HEK293 (cell line): ENCODE measurements around the gene MLPH.
A peak's percentile ranks its signal among the peaks of the same experiment; 100 is the strongest.

Experiments
- CTCF ChIA-PET: fragments of 350-600 bp; formaldehyde crosslinking; extraction: SDS; loops from one replicate; lab custom pipeline; 2021; ENCODE audit warnings: antibody characterized with exemption; lab: Yijun Ruan, JAX
- POLR2A ChIA-PET: fragments of 300-600 bp; formaldehyde crosslinking; extraction: SDS; loops from one replicate; lab custom pipeline; 2020; ENCODE audit warnings: antibody characterized with exemption, inconsistent platforms; lab: Yijun Ruan, JAX
- H3K27ac ChIP-seq: fragments of 200-500 bp; sonication (Bioruptor generic); 2 replicates; pipeline ENCODE4 v1.5.1; 2014; ENCODE audit warnings: low read depth, low read length, control low read depth, inconsistent platforms; ENCODE audit errors: extremely low read depth
- H3K36me3 ChIP-seq, 2 experiments: fragments of 200-500 bp in 1 of 2; sonication (Bioruptor generic) in 1 of 2; 1 replicate in 1 of 2; 2 replicates in 1 of 2; pipeline ENCODE4 v1.5.1; 2014 to 2017; ENCODE audit warnings: inconsistent platforms in 2 of 2, low read length in 2 of 2; ENCODE audit not compliant: control insufficient read depth in 2 of 2, insufficient read depth in 1 of 2
- H3K4me1 ChIP-seq: fragments of 200-500 bp; sonication (Bioruptor generic); 2 replicates; pipeline ENCODE4 v1.5.1; 2014; ENCODE audit warnings: mild to moderate bottlenecking, low read length, inconsistent platforms; ENCODE audit not compliant: control insufficient read depth, insufficient read depth
- H3K4me3 ChIP-seq: 2 replicates; pipeline ENCODE4 v1.5.1; 2011; ENCODE audit warnings: low read depth, mild to moderate bottlenecking, control low read depth, low read length, moderate library complexity
- H3K9me3 ChIP-seq: fragments of 200-500 bp; sonication (Bioruptor generic); 2 replicates; pipeline ENCODE4 v1.5.1; 2014; ENCODE audit warnings: low read depth, low read length, inconsistent platforms; ENCODE audit not compliant: control insufficient read depth, insufficient read depth
- EGR2 ChIP-seq: fragments of 450-650 bp; formaldehyde crosslinking; IDR thresholded peaks from 2 replicates; pipeline ENCODE4 v1.5.1; 2016; ENCODE audit warnings: low read depth, missing biosample characterization, missing genetic modification characterization
- GLIS1 ChIP-seq: fragments of 450-650 bp; formaldehyde crosslinking; IDR thresholded peaks from 2 replicates; pipeline ENCODE4 v1.5.1; 2016; ENCODE audit warnings: missing biosample characterization, missing genetic modification characterization
- SCRT2 ChIP-seq: fragments of 450-650 bp; formaldehyde crosslinking; IDR thresholded peaks from 2 replicates; pipeline ENCODE4 v1.5.1; 2016; ENCODE audit warnings: missing biosample characterization, missing genetic modification characterization
- ZBTB49 ChIP-seq: fragments of 450-650 bp; formaldehyde crosslinking; IDR thresholded peaks from 2 replicates; pipeline ENCODE4 v1.5.1; 2016; ENCODE audit warnings: missing biosample characterization, missing genetic modification characterization, low read depth
- ZEB2 ChIP-seq: fragments of 450-650 bp; formaldehyde crosslinking; IDR thresholded peaks from 2 replicates; pipeline ENCODE4 v1.5.1; 2016; ENCODE audit warnings: missing biosample characterization, missing genetic modification characterization
- ZFHX2 ChIP-seq: fragments of 450-650 bp; formaldehyde crosslinking; conservative IDR thresholded peaks from 2 replicates; pipeline ENCODE4 v1.5.1; 2016; ENCODE audit warnings: missing biosample characterization, missing genetic modification characterization
- ZFP69B ChIP-seq: fragments of 450-650 bp; formaldehyde crosslinking; IDR thresholded peaks from 2 replicates; pipeline ENCODE4 v1.5.1; 2016; ENCODE audit warnings: missing biosample characterization, missing genetic modification characterization
- ZIC2 ChIP-seq: fragments of 450-650 bp; formaldehyde crosslinking; IDR thresholded peaks from 2 replicates; pipeline ENCODE4 v1.5.1; 2016; ENCODE audit warnings: missing biosample characterization, missing genetic modification characterization
- ZNF133 ChIP-seq: fragments of 450-650 bp; formaldehyde crosslinking; IDR thresholded peaks from 2 replicates; pipeline ENCODE4 v1.5.1; 2016; ENCODE audit warnings: missing biosample characterization, missing genetic modification characterization
- ZNF146 ChIP-seq: fragments of 450-650 bp; formaldehyde crosslinking; IDR thresholded peaks from 2 replicates; pipeline ENCODE4 v1.5.1; 2016; ENCODE audit warnings: missing biosample characterization, missing genetic modification characterization
- ZNF157 ChIP-seq: fragments of 450-650 bp; formaldehyde crosslinking; IDR thresholded peaks from 2 replicates; pipeline ENCODE4 v1.5.1; 2016; ENCODE audit warnings: missing biosample characterization, missing genetic modification characterization
- ZNF175 ChIP-seq: fragments of 450-650 bp; formaldehyde crosslinking; IDR thresholded peaks from 2 replicates; pipeline ENCODE4 v1.5.1; 2016; ENCODE audit warnings: missing biosample characterization, missing genetic modification characterization
- ZNF280D ChIP-seq: fragments of 450-650 bp; formaldehyde crosslinking; IDR thresholded peaks from 2 replicates; pipeline ENCODE4 v1.5.1; 2016; ENCODE audit warnings: missing biosample characterization, missing genetic modification characterization
- ZNF394 ChIP-seq: fragments of 450-650 bp; formaldehyde crosslinking; IDR thresholded peaks from 2 replicates; pipeline ENCODE4 v1.5.1; 2016; ENCODE audit warnings: missing biosample characterization, missing genetic modification characterization, mild to moderate bottlenecking, moderate library complexity, borderline replicate concordance
- ZNF416 ChIP-seq: fragments of 450-650 bp; formaldehyde crosslinking; IDR thresholded peaks from 2 replicates; pipeline ENCODE4 v1.5.1; 2016; ENCODE audit warnings: missing biosample characterization, missing genetic modification characterization
- ZNF501 ChIP-seq: fragments of 450-650 bp; formaldehyde crosslinking; IDR thresholded peaks from 2 replicates; pipeline ENCODE4 v1.5.1; 2016; ENCODE audit warnings: missing biosample characterization, missing genetic modification characterization
- ZNF549 ChIP-seq: fragments of 450-650 bp; IDR thresholded peaks from 2 replicates; pipeline ENCODE4 v1.5.1; 2018; ENCODE audit warnings: missing biosample characterization, missing genetic modification characterization, mild to moderate bottlenecking, inconsistent platforms, moderate library complexity
- ZNF555 ChIP-seq: fragments of 450-650 bp; formaldehyde crosslinking; conservative IDR thresholded peaks from 2 replicates; pipeline ENCODE4 v1.5.1; 2017; ENCODE audit warnings: missing biosample characterization, mild to moderate bottlenecking, missing genetic modification characterization, inconsistent platforms
- ZNF585B ChIP-seq: fragments of 450-650 bp; formaldehyde crosslinking; IDR thresholded peaks from 2 replicates; pipeline ENCODE4 v1.5.1; 2016; ENCODE audit warnings: missing biosample characterization, missing genetic modification characterization
- ZNF600 ChIP-seq: fragments of 450-650 bp; formaldehyde crosslinking; IDR thresholded peaks from 2 replicates; pipeline ENCODE4 v1.5.1; 2016; ENCODE audit warnings: missing biosample characterization, missing genetic modification characterization
- ZNF629 ChIP-seq: fragments of 450-650 bp; formaldehyde crosslinking; IDR thresholded peaks from 2 replicates; pipeline ENCODE4 v1.5.1; 2017; ENCODE audit warnings: missing biosample characterization, missing genetic modification characterization
- ZNF837 ChIP-seq: fragments of 450-650 bp; formaldehyde crosslinking; IDR thresholded peaks from 2 replicates; pipeline ENCODE4 v1.5.1; 2016; ENCODE audit warnings: missing biosample characterization, missing genetic modification characterization
- ZXDB ChIP-seq: fragments of 450-650 bp; formaldehyde crosslinking; IDR thresholded peaks from 2 replicates; pipeline ENCODE4 v1.5.1; 2016; ENCODE audit warnings: missing biosample characterization, missing genetic modification characterization
- TF ChIP-seq, protein P1 (sequence below): fragments of 450-650 bp; formaldehyde crosslinking; IDR thresholded peaks from 2 replicates; pipeline ENCODE4 v1.5.1; 2016; ENCODE audit warnings: missing biosample characterization, missing genetic modification characterization

The MLPH gene

DNA sequence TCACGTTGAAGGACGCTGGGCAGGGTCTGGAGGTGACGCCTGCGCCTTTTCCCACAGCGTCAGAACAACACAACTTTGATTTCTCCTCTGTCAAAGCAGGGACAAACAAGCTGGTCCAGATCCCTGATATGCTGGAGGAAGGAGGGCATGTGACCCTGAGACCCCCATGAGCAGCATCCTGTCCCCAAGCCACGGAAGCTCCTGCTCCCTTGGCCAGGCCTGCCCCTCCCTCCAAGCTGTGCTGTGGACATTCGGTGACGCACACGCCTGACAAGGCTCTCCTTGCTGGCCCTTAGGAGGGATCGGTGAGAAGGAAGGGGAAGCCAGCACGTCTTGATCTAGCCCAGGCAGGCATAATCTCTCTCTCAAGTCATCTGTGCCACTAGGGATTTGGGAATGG, 11.3 kb downstream of the MLPH start (continued):
- TF ChIP-seq ZBTB49 (tag by site-specific recombination), result no peak
- TF ChIP-seq ZNF280D, result no peak
- TF ChIP-seq ZNF629 (tag by site-specific recombination), result no peak
- no peak for TF ChIP-seq ZNF175
- no peak for TF ChIP-seq ZNF146 (tag by site-specific recombination)

- no peaks in the 10 kb centered on the region for H3K36me3 ChIP-seq
- H3K4me3 ChIP-seq, result no peak overlapping the region
- no peaks in the 10 kb centered on the region for H3K9me3 ChIP-seq
- H3K27ac ChIP-seq, result no peak overlapping the region
- H3K4me1 ChIP-seq, result no peaks in the 10 kb centered on the region
- CTCF ChIA-PET, result interaction anchor here (1.2 to 6.4 kb wide), 3 partner anchors 9 to 80 kb away, joined by 3 to 46 read pairs (median 6); no protein-coding TSS in a partner anchor
- TF ChIP-seq ZNF549 (tag by site-specific recombination) (no peak), GLIS1 (tag by site-specific recombination) (peak; percentile 70), ZFHX2 (tag by site-specific recombination) (peak; percentile 73), ZNF585B (tag by site-specific recombination) (no peak), ZNF133 (tag by site-specific recombination) (no peak), ZIC2 (tag by site-specific recombination) (peak; percentile 78), EGR2 (tag by site-specific recombination) (peak; percentile 86), ZNF600 (tag by site-specific recombination) (peak; percentile 23; the same call in 1 of the 2 replicates)
- TF ChIP-seq, all 188 proteins: peak for 5
- POLR2A ChIA-PET, result no interaction called here
Measured at GRCh38 chr2:237500681-237501424, 13.8 kb downstream of the MLPH start.

DNA sequence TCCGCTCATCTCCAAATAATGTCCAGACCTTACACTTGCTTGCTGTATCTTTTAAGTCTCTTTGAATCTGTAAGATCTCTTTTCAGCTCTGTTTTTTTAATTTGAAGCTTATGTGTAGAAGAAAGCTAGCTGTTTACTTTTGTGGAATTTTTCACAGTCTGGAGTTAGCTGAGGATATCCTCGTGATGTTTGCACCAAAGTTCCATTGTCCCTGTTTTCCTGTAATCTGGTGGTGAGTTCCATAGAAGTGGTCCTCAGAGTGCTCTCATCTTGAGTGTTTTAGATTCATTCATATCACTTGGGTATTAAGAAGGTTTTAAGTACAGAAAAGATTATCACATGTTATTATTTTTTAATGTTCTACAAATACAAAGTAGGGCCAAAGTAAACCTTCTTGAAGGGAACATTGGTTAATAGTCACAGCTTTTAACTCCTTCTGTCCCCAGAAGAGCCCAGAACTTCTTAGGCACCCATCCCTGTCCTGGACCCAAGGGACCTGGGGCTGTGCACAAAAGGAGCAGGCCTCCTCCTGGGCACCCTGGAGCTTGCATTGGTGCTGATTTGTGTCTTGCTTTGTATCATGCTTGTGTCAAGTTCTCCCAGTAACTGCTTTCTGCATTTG, 15.0 kb downstream of the MLPH start:
- POLR2A ChIA-PET, result no interaction called here
- TF ChIP-seq ZNF416 (no peak), ZNF555 (tag by site-specific recombination) (no peak), ZNF501 (tag by site-specific recombination) (no peak), ZXDB (no peak), SCRT2 (no peak), ZNF549 (tag by site-specific recombination) (no peak), ZFP69B (no peak), ZNF394 (tag by site-specific recombination) (no peak), ZEB2 (tag by site-specific recombination) (no peak), ZNF837 (no peak), ZNF157 (tag by site-specific recombination) (no peak)
- TF ChIP-seq, protein P1, sequence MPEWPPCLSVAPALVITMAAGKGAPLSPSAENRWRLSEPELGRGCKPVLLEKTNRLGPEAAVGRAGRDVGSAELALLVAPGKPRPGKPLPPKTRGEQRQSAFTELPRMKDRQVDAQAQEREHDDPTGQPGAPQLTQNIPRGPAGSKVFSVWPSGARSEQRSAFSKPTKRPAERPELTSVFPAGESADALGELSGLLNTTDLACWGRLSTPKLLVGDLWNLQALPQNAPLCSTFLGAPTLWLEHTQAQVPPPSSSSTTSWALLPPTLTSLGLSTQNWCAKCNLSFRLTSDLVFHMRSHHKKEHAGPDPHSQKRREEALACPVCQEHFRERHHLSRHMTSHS (tag by site-specific recombination), result no peak

More for the DNA sequence above, 15.0 kb downstream of the MLPH start:
- Histone ChIP-seq H3K36me3 (no peaks in the 10 kb centered on the region), H3K4me3 (no peak overlapping the region), H3K9me3 (no peaks in the 10 kb centered on the region), H3K4me1 (no peaks in the 10 kb centered on the region), H3K27ac (no peak overlapping the region)
- CTCF ChIA-PET, result interaction anchor here (1.1 to 6.4 kb wide), 4 partner anchors 8 to 243 kb away, joined by 3 to 46 read pairs (median 3); no protein-coding TSS in a partner anchor
